ENCODE results near the gene STK33. TPM values are rescaled to one million over a fixed set of nuclear protein-coding genes. Genes with fewer than 3 reads are reported as not detected.
A peak's percentile ranks its signal among the peaks of the same experiment; 100 is the strongest.

Gene STK33
- total RNA-seq, 3 donors from 2014 or later: 0.33 to 2.4 (median 1.2) TPM

GRCh38 chr11:8373519-8374432 is 220.3 kb downstream of the STK33 start:
- Histone ChIP-seq H3K27me3 (no peaks in the 10 kb centered on the region), H3K27ac (no peak overlapping the region), H3K4me1 (no peaks in the 10 kb centered on the region), H3K4me3 (no peak overlapping the region), H3K9me3 (no peaks in the 10 kb centered on the region), H3K36me3 (no peaks in the 10 kb centered on the region)
- peak in 1 of 2 donors; percentile 31 for DNase-seq (ENCODE audit: low spot score in 2 of 2)
- TF ChIP-seq CTCF (IDR thresholded peaks at IDR 0.05): no peak
- no peak for TF ChIP-seq POLR2A (IDR thresholded peaks at IDR 0.05)
- TF ChIP-seq POLR2AphosphoS5 (IDR thresholded peaks at IDR 0.05): no peak
- intact Hi-C loops (cut with DNase I; ENCODE audit: low total_unique reads): no loop called here

GRCh38 chr11:8372641-8373381 is 221.2 kb downstream of the STK33 start:
- intact Hi-C loops (cut with DNase I; ENCODE audit: low total_unique reads): no loop called here
- Histone ChIP-seq H3K27ac (no peak overlapping the region), H3K4me3 (no peak overlapping the region), H3K4me1 (no peaks in the 10 kb centered on the region), H3K27me3 (no peaks in the 10 kb centered on the region), H3K36me3 (no peaks in the 10 kb centered on the region), H3K9me3 (no peaks in the 10 kb centered on the region)
- DNase-seq (ENCODE audit: low spot score in 2 of 2): peak in 1 of 2 donors; percentile 22
- TF ChIP-seq POLR2A (IDR thresholded peaks at IDR 0.05): no peak
- no peak for TF ChIP-seq POLR2AphosphoS5 (IDR thresholded peaks at IDR 0.05)
- no peak for TF ChIP-seq CTCF (IDR thresholded peaks at IDR 0.05)

GRCh38 chr11:8371516-8371884 is 222.5 kb downstream of the STK33 start:
- H3K4me1 ChIP-seq: no peaks in the 10 kb centered on the region
- H3K9me3 ChIP-seq: no peaks in the 10 kb centered on the region
- intact Hi-C loops (cut with DNase I; ENCODE audit: low total_unique reads): no loop called here
- H3K27me3 ChIP-seq: no peaks in the 10 kb centered on the region
- DNase-seq (ENCODE audit: low spot score in 2 of 2): no peak
- H3K36me3 ChIP-seq: no peaks in the 10 kb centered on the region
- H3K27ac ChIP-seq: no peak overlapping the region
- H3K4me3 ChIP-seq: no peak overlapping the region
- TF ChIP-seq POLR2A (IDR thresholded peaks at IDR 0.05) (no peak), POLR2AphosphoS5 (IDR thresholded peaks at IDR 0.05) (no peak), CTCF (IDR thresholded peaks at IDR 0.05) (no peak)

- H3K36me3 ChIP-seq: no peaks in the 10 kb centered on the region
- no peaks in the 10 kb centered on the region for H3K27me3 ChIP-seq
- H3K4me1 ChIP-seq: no peaks in the 10 kb centered on the region
- intact Hi-C loops (cut with DNase I; ENCODE audit: low total_unique reads): no loop called here
- H3K27ac ChIP-seq: no peak overlapping the region
- H3K4me3 ChIP-seq: no peak overlapping the region
- H3K9me3 ChIP-seq: no peaks in the 10 kb centered on the region
- DNase-seq (ENCODE audit: low spot score in 2 of 2): no peak
- TF ChIP-seq CTCF (IDR thresholded peaks at IDR 0.05): no peak
- TF ChIP-seq POLR2A (IDR thresholded peaks at IDR 0.05): no peak
- TF ChIP-seq POLR2AphosphoS5 (IDR thresholded peaks at IDR 0.05): no peak
These were observed 223.1 kb downstream of the STK33 start for GRCh38 chr11:8370812-8371515.
